Measurements from ENCODE around the gene TNXB.

The TNXB gene

DNA sequence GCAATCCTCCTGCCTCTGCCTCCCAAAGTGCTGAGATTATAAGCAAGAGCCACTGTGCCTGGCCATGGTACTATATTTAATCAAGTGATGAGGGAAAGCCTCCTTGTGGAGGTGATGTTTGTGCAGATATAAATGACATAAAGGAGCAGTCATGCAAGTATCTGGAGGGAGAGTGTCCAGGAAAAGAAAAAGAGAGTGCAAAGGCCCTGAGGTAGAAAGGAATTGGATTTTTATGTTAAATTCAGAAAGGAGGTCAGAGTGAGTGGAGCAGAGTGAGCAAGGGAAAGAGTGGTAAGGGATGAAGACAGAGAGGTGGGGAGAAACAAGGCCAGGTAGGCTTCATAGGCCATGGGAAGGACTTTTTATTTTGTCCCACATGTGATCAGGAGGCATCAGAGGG lies 28.3 kb upstream of the TNXB start:
- no peak for DNase-seq

DNA sequence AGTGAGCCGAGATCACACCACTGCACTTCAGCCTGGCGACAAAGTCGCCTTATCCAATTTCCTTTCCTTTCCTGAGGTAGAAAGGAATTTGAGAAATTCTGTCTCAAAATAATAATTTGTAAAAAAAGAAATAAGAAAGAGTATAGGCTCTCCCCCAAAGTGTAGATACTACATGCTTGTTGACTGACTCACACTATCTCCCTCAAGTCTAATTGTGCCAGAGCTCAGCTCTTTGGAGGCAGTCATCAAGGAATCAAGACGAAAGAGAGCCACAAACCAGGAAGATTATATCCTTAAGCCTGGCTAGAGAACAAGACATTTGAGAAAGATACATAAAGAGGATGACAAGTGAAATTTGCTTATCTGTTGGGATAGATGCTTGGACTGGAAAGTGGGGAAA lies 24.6 kb upstream of the TNXB start:
- no peak for DNase-seq

DNA sequence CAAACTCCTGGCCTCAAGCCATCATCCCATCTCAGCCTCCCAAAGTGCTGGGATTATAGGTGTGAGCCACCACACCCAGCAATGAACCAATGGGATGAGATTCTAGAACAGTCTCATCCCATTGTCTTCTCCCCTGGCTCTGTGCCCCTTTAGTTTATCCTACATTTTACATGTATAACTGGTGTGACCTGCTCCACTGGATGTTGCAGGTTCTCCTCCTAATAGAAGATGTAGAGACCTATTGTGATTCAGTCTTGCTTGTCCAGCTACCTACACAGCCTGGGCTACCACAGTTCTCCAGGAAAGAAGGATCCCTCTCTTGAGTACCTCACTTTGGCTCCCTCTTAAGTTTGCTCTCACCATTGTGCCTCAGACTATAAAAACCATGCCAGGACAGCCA lies 23.0 kb upstream of the TNXB start:
- no peak for DNase-seq

DNA sequence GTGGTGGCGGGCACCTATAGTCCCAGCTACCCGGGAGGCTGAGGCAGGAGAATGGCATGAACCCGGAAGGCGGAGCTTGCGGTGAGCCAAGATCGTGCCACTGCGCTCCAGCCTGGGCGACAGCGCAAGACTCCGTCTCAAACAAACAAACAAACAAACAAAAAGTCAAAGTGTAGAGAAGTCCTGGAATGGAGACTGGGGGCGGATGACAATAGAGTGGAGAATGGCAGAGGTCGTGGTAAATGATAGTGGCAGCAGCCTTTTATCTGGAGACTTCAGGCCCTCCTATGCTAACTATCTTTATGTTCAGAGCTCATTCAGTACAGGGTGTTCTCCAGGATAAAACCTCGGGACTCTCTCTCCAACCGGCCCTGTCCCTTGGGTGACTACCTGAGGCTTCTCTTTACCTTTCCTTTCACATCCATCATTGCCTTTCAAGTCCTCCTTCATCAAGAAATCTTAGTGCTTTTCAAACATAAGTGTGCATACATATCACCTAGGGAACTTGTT lies 22.4 kb upstream of the TNXB start:
- DNase-seq = no peak

DNA sequence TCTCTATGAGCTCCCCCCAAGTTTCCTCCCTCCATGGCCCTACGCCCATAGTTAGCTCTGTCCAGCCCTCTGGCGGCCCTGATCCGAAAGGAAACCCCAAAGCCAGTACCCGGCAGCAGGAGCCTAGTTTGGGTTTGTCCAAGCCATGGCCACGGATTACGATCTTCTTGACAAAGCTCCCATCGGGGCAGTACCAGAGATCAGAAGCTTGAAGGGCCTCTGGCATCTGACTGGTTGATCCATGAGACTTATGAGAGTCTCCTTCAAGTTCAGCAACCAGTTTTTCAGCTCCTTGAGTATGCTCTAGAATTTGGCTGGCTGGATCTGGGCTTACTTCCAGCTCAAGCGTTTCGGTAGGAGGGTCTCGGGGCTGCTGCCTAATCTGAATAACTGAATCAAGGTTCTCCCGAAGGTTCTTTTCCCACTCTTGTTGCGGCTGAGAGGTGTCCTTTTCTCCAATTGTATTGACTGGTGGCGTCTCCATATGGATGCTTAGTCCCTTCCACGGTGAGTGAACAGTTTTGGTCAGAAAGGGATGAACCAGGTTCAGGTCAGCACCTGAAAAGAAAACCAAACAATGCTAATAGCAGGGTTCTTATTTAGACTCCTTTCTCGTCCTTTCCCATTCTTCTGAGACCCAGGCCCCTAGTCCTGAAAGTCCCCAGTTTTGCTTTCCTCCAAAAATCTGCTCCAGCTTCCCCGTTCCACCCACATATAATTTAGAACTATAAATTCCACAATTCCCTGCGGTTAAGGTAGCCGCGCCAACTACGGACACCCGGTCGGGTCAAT lies 20.4 kb upstream of the TNXB start:
- DNase-seq = no peak

DNA sequence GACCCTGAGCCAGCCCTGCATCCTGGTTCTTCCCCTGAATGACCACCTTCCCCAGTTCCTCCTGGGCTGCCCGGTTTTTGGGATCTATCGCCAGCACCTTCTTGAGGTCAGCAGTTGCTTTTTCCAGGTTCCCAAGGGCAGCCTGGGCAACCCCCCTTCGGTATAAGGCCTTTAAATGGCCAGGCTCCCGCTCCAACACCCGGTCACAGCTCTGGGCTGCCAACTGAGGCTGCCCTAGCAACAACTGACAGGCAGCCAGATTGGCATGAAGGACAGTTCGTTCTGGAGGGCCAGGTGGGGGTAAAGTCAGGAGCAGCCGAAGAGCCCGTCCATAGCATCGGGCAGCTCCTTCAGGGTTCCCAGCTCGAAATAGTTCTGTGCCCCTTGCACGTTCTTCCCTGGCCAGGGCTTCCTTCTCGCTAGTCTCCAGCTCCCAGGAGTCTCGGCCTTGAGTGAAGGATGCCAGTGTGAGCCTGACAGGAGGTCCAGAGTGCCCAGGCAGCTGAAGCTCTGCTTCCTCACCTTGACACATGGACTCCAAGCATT lies 19.7 kb upstream of the TNXB start:
- DNase-seq = no peak

DNA sequence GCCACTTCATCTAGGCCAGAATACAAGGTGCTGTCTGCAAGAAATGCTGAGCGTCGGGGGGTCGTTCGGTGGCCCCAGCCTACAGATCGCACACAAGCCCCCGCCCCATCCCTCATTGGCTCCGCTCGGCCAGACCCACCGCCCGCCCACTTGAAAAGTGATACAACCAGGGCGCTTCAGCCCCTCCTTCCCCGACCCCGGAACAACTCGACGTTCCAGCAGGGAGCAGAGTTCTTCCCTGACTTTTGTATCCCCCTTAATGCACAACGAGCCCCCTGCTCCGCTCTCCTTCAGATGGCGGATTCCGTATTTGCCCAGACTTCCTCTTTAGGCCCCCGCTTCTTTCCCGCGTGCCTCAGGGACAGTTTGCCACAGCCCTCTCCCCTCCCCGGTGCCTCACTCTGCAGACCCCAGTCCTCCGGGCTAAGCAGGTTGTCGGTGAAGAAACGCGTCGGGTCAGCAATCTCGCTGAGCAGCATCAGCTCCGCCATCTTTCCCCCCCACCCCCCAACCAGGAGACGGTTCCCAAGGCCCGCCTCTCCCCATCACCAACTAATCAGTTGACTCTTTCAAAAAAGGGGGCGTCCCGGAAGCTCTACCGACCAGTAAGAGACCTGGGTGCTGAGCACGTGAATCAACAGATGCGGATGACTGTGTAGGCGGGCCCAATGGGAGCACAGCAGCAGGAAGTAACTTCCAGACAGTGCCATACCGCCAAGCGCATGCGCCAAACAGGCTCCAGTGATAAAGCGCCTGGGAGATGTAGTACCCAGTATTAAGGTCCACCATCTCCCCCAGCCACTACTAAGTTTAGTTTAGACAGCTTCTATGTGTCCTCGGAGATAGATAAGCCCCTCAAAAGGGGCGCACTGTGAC lies 18.8 kb upstream of the TNXB start, which contains the start of gene ATF6B:
Gene ATF6B, minus strand, starts transcription at position 530 of the 876 bp plus-strand sequence. Its CDS starts 39 bp downstream, at position 491.
- peak; percentile 98 for DNase-seq

DNA sequence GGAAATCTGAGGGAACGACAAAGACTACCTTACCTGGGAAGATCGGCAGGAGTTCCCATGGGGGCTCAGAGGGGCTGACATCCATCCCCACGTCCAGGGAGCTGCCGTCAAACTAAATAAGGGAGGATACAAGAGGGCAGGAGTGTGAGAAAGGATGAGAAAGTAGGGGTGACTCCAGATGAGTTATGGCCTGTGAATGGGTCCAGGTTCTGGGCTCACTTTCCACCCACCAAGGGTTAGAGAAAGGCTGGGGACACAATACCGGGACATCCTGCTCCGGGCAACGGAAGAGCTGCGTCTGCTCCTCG lies 18.2 kb upstream of the TNXB start:
- no peak for DNase-seq

DNA sequence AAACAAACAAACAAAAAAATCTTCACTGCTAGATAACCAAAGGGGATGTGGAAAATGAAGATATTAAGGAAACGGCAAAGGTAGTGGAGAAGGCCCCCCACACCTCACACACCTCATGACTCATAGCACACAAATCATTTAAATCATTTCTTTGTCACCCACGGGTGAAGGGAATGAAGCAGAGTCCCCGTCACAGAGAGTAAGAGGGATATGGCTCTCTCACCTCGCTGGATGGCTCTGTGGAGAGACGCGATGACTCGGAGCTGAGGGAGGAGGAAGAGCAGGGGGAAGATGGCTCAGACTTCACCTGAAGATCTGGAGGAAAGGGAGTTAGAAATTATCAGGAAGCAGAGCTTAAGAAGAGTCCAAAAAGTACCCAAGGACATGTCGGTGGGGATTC lies 17.7 kb upstream of the TNXB start:
- no peak for DNase-seq

DNA sequence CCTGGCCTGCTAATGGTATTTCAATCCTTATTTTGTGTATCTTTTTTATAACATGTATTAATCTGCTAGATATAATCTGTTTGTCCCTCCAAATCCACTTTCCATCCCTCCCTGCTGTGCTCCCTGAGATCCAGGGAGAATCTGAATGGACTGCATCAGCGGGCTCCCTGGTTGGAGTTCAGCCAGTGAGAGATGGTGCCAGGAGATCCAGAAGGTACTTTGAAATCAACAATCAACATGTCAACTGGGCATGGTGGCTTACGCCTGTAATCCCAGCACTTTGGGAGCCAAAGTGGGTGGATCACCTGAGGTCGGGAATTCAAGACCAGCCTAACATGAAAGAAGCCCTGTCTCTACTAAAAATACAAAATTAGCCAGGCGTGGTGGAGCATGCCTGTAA lies 14.5 kb upstream of the TNXB start:
- no peak for DNase-seq

DNA sequence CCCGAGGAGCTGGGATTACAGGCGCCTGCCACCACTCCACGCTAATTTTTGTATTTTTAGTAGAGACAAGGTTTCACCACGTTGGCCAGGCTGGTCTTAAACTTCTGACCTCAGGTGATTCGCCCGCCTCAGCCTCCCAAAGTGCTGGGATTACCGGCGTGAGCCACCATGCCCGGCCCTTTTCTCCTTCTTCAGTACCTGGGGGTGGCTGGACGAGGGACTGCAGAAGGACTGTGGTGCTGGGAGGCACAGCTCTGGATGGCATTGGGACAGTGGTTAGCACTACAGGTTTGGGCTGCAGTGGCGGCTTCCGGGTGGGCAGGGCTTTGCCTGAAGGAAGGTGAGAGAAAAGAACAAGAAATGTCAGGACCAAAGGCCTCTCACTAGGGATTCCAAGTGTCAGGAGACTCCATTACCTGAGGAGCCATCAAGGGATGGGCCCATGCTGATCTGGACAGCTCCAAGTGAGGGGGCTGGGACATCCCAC lies 11.5 kb upstream of the TNXB start:
- no peak for DNase-seq

DNA sequence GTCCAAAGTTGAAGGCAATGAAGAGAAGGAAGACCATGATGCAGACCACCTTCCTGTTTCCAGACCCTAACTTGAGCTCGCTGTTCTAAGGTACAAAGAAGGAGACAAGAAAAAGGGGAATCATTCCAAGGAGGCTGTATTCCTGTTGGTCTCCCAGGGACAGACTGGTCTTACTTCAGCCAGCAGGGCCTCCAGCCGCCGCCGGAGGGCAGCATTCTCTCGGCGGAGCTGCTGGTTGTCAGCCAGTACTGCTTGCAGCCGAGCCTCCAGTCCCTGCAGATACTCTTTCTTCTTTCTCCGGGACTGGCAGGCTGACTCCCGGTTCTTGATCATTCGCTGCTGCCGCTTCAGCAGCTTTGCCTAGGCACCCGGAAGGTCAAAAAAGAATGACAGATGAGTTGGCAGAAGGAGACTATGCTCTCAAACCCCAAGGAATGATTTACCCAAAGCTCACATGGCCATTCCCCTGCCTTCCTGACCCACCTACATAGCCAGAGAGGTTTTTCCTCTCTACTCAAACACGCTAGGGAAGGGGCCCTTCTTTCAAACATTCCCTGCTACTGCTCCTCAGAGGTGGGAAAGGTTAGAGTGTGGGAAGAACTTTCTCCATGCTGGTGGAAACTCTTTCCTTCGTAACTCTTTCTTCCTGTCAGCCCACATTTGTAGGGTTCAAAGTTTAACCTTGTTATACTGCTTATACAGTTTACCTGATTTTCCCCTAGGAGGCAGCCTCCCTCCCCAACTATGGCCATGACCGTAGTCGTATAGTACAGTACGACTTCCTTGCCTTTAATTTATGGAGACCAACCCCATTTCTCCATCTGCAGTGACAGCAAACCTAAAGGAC lies 9.9 kb upstream of the TNXB start:
- DNase-seq = peak; percentile 46

DNA sequence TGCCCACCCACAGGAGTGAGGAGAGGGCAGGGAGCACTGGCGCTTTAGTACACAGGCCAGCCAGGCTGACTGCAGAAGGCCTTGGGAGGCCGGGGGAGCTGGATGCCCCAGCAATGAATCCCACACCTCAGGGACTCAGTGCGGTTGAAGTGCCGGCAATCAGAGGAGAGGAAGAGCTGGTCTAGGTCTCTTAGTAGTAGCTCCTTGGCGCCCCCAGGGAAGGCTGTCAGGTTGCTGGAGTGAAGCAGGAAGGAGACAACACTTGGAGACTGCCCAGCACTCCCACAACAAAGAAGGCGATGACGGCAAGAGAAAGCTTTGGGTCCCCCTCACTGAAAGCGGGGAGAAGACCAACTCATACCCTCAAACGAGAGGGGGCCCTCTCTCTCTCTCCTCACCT lies 8.3 kb upstream of the TNXB start:
- no peak for DNase-seq

DNA sequence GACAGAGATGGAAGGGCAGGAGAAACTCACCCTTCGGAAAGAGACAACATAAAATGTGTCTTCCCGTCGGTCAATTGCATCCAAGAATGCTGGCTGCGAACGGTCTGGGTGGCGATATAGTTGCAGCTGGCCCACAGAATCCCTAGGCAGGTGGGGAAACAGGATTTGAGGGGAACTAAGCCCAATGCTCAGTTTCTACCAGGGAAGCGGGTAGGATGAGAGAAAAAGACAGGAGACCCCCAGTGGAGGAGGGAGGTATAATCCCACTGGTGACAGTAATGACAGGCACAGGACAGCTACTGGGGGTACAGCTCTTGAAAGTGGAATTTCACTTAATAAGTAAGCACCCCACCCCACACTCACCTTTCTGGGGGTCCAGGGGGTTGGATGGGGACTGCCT lies 7.5 kb upstream of the TNXB start:
- no peak for DNase-seq

DNA sequence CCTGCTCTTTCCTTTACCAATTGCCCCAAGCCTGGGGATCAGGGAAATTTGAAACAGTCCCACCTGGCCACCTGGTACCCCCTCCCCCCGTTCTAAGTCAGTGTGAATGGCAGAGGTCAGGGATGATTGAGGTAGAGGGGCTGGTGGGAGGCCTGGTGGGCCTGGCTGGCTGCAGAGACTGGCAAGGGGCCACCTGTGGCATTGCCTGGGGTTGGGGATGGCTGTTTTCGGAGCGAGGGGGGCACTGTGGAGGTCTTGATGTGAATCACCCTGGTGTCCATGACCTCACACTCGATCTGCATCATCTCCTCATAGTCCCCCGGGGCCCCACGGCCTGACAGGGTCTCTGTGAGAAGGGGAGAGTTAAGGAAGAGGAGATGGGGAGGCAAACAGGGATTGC lies 6.5 kb upstream of the TNXB start:
- no peak for DNase-seq

DNA sequence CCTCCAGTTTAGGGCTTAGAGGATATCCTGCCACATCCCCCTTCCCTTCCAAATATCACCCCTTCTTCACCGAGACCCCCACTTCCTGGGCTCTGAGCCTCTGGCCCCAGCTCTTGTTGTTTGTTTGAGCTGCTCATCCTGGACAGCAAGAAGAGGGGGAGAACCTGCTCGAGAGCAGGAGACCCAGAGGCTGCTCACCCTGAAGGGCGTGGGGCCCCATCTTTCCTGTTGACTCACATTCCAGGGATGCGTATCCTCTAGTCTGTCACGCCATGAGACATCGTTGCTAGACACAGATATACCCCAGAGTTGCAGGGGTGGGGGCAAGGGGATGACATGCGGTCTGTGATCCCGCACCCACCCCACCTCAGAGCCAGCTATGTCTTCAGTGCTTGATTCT lies 5.7 kb upstream of the TNXB start:
- DNase-seq = no peak

DNA sequence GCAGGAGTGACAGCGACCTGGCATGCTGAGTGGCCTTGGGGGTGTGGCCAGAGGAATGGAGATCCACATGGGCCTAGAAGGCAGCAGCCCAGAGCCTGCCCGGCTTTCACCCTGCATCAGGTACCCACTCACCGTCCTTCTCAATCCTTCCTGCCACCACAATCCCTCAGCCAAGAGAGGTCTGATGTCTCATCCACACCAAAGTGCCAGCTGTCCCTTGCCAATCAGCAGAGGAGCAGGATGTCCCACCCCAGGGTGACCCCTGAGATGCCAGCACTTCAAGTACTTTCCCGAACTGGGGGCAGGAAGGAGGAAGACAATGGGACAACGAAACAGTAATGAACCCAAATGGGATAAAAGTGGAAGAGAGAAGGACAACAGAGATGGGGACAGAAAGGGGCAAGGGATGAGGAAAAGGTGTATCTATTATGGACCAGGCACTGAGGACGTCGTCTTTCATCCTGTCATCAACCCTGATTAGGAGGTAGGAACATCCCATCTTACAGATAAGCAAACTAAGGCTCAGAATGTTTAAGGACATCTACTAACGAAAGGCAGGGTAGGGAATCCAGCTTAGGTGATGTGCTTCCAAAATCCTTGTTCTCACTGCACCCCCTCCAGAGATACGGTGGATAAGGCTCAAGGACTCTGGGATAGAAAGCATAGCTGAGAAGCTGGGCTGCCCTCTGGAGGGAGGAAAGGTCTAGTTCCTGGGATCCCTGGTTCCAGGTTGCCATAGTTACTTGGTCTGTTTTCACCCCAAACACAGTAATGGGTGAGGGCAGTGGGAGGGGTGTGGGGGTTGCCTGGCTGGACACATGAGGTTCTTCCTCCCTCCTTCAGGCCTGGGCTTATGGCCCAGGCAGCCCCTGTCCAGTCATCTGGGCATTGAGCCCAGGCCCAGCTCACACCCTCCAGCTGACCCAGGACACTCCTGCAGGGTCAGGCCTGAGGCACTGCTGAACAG lies 4.5 kb upstream of the TNXB start:
- no peak for DNase-seq

DNA sequence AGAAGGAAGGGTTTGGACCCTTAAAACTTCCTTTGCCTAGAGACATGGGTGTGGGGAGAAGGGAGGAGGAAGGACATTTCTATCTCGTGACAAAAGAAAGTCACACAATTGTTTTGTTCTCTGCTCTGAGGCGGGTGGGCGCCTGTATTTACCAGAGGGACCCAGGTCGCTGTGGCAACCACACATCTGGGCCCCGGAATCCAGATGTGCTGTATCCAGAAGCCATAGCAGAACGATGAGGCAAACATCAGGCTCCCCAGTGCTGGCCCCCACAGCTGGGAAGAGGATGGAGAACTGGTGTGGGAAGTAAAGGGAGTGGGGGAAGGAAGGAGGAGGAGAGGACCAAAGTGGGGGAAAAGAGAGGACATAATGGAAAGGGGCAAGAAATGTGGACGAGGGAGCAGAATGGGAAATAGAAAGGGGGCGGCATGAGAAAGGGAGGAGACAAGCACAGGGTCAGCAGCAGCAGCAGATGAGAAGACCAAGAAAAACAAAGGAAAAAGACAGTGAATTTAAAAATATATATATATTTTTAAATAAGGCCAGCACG lies 3.4 kb upstream of the TNXB start:
- DNase-seq = no peak

DNA sequence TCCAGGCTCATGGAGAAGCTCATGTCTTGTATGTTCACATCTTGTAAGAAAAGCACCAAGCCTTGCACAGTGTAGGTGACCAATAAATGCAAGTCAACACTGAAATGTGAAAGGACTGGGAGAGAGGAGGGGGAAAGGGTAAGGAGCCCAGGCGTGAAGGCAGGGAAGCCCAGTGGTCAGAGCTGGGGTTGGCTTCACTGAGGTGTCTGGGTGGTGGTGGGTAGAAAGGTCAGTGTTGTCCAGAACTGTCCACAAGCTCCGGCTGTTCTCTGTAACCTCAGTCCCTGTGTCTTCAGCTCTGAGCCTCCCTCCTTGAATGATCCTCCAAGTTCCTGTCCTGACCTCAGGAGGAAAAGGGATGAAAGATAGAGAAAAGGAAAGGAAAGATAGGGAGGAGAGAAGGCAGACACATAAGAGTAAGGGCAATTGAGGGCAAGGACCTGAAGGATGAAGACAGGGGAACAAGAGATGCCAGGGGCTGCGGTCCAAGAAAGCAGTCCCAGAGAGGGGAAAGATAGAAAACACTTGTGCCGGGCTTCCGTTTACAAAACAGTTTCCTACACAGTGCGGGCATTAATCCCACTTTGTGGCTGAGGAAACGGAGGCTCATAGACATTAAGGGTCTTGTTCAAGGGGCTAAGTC lies 2.4 kb upstream of the TNXB start:
- DNase-seq = no peak

DNA sequence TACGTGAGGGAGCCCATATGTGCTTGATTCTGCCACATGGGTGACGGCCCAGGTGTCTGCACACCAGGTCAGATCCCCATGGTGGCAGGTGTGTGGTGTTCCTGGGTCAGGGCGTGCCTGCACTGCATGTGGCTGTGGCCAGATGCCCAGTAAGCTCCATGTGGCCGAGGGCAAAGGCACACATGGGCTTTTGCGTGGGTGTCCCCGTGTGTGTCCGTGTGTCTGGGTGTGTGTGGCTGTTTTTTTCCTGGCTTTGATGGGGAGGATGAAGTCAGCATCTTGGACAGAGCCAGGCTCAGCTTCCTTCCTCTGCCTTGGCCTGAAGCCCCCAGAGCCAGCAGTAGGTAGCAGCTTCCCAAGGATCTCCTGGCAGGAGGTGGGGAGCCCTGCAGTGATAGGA lies 1.5 kb upstream of the TNXB start:
- no peak for DNase-seq

DNA sequence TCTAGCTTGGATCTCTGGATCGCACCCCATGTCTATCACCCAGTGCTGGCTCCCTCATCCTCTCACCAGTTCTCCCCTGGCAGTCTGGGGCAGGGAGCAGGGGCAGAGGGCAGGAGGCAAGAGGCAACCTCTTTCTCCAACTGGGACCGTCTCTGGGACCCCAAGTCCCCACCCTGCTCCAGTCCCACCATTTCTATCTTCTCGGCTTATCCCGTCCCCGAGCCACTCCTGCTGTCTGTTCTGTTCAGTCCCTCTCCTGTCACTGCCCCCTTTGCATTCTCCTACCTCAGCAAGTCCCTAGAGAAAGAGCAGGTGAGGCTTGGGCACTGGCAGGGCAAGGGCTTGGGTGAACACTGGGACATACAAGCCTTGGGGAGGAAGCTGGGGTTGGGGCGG lies 625 bp upstream of the TNXB start:
- DNase-seq = no peak
